IPS DF 6.9 (cell line): ENCODE results near the gene ENTR1.

Experiments used
- DNase-seq: peaks from one replicate; pipeline ENCODE4 v3.0.0-alpha.2; 2013; ENCODE audit warnings: low read depth, low spot score
- H3K27ac ChIP-seq: one replicate; pipeline ENCODE4 v1.5.1; 2013; ENCODE audit warnings: low read length, control low read depth
- H3K27me3 ChIP-seq: 2 replicates; pipeline ENCODE4 v1.6.1; 2013; ENCODE audit warnings: mild to moderate bottlenecking, low read length; ENCODE audit not compliant: control insufficient read depth, insufficient read depth
- H3K36me3 ChIP-seq: 2 replicates; pipeline ENCODE4 v1.6.1; 2013; ENCODE audit warnings: low read length; ENCODE audit not compliant: control insufficient read depth, insufficient read depth
- H3K4me1 ChIP-seq: 2 replicates; pipeline ENCODE4 v1.6.1; 2013; ENCODE audit warnings: low read length; ENCODE audit not compliant: control insufficient read depth, insufficient read depth
- H3K4me3 ChIP-seq: 2 replicates; pipeline ENCODE4 v1.5.1; 2013; ENCODE audit warnings: mild to moderate bottlenecking, low read length
- H3K9me3 ChIP-seq: 2 replicates; pipeline ENCODE4 v1.6.1; 2013; ENCODE audit warnings: low read length, inconsistent platforms; ENCODE audit not compliant: control insufficient read depth, insufficient read depth
- WGBS: extraction: QIAGEN DNeasy Blood & Tissue Kit; methylation state at CpG from one replicate; pipeline ENCODE4 v1.1.7; 2013; ENCODE audit warnings: mixed read lengths, missing lambda C conversion rate; ENCODE audit not compliant: insufficient read length, insufficient coverage; 5-methylcytosine and 5-hydroxymethylcytosine counted together

The ENTR1 gene

GRCh38 chr9:136367296-136368145 is 42.9 kb downstream of the ENTR1 start:
- WGBS = no CpG with 5 or more reads among the region's 45 CpGs
- Histone ChIP-seq H3K9me3 (no peaks in the 10 kb centered on the region), H3K27me3 (no peaks in the 10 kb centered on the region), H3K27ac (no peak overlapping the region), H3K36me3 (no peaks in the 10 kb centered on the region; the same call in 1 of the 2 replicates), H3K4me3 (no peak overlapping the region), H3K4me1 (no peaks in the 10 kb centered on the region; the same call in 1 of the 2 replicates)
- no peak for DNase-seq

- Histone ChIP-seq H3K9me3 (no peaks in the 10 kb centered on the region), H3K4me3 (no peak overlapping the region), H3K27me3 (no peaks in the 10 kb centered on the region), H3K27ac (no peak overlapping the region), H3K36me3 (no peaks in the 10 kb centered on the region; the same call in 1 of the 2 replicates), H3K4me1 (peaks cover 2% of the 10 kb centered on the region; the same call in 1 of the 2 replicates)
- DNase-seq = no peak
- WGBS = no CpG with 5 or more reads among the region's 9 CpGs
These were observed 43.6 kb downstream of the ENTR1 start for GRCh38 chr9:136366826-136367225.

- no peaks in the 10 kb centered on the region for H3K9me3 ChIP-seq
- H3K27me3 ChIP-seq = no peaks in the 10 kb centered on the region
- H3K4me1 ChIP-seq = peaks cover 2% of the 10 kb centered on the region; the same call in 1 of the 2 replicates
- H3K36me3 ChIP-seq = no peaks in the 10 kb centered on the region; the same call in 1 of the 2 replicates
- WGBS = no CpG with 5 or more reads among the region's 9 CpGs
- H3K4me3 ChIP-seq = no peak overlapping the region
- no peak overlapping the region for H3K27ac ChIP-seq
- no peak for DNase-seq
These were observed 44.6 kb downstream of the ENTR1 start for GRCh38 chr9:136365775-136366222.

GRCh38 chr9:136364942-136365774 is 45.3 kb downstream of the ENTR1 start:
- H3K4me3 ChIP-seq = no peak overlapping the region
- H3K4me1 ChIP-seq = peaks cover 2% of the 10 kb centered on the region; the same call in 1 of the 2 replicates
- H3K36me3 ChIP-seq = no peaks in the 10 kb centered on the region; the same call in 1 of the 2 replicates
- H3K27ac ChIP-seq = no peak overlapping the region
- no peaks in the 10 kb centered on the region for H3K27me3 ChIP-seq
- H3K9me3 ChIP-seq = no peaks in the 10 kb centered on the region
- DNase-seq = no peak
- WGBS = no CpG with 5 or more reads among the region's 31 CpGs

DNA sequence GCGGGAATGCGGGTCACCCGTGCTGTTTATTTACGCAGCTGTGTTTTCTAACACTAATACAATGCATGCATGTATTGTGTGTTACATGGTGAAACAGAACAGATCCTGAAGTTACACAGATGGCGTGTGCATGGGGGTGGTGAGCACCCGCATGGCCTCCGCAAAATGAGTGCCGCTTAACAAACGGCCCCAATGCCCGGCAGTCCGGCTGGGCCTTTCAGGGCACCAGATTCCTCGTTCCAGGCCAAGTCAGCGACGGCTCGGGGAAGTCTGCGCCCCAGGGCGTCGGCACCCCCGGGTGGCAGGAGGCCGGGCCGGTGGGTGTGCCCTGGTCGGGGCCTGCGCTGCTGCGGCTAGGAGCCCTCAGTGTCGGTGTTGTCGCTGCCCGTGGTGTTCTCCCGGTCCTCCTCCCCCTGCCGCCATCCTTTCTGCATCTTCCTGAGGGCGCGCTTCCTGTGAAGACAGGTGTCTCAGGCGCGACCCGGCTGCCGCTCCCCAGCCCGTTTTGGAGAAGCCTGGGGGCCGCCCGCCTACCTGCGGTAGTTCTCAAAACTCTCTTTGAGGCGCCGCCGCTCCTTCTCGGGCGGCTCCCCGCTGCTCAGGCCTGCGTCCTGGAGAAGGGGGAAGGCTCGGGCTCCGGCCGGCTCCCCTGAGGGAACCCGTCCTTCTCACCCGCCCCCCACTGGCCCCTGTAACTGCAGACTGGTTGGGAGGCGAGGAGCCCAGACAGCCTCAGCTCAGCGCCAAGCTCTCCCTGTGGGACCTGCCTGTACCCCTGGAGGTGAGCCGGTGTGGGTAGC is 46.3 kb downstream of the ENTR1 start:
- Histone ChIP-seq H3K36me3 (no peaks in the 10 kb centered on the region; the same call in 1 of the 2 replicates), H3K27me3 (no peaks in the 10 kb centered on the region), H3K9me3 (no peaks in the 10 kb centered on the region), H3K27ac (no peak overlapping the region), H3K4me1 (peaks cover 2% of the 10 kb centered on the region; the same call in 1 of the 2 replicates), H3K4me3 (no peak overlapping the region)
- WGBS = no CpG with 5 or more reads among the region's 54 CpGs
- DNase-seq = no peak

DNA sequence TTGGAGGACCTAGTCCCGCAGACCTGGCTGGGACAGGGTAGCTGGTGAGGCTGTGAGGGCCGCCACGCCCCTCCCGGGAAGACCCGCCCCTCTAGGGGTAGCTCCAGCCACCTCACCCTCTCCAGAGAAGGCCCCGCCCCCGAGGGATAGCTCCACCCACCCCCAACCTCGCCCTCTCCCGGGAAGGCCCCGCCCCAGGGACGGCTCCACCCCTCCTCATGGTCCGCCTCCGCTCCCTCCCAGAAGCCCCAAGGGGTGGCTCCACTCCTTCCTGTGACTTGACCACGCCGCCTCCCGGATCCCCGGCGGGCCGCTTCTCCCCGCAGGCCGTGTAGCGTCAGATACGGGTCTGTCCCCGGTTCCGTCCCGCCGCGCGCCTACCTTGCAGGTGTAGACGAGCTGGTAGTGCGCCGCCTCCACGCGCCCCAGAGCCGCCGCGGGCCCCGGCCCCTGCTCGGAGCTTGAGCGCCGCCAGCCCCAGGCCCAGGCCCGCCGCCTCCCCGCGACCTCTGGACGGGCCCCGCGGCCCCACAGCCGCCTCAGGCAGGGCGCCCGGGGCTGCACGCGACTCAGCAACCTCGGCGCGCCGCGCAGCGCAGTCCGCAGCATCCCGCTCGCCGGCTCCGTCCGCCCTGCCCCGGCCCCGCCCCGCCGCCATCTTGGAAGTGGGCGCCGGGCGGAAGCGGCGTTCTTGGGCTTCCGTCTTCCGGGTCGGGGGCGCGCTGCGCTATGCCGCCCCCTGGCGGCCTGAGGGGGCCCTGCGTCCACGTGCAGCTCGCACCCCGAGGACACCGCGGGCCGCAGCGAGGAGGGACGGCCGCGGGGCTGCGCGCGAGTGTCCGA is 47.1 kb downstream of the ENTR1 start, which contains the start of gene DNLZ:
Gene DNLZ (minus strand): TSS at position 639 of the 843 bp plus-strand sequence. CDS start 30 bp downstream, at position 609.
- Histone ChIP-seq H3K27ac (no peak within 1 kb of the TSS), H3K4me3 (peak within 1 kb of the TSS; percentile 86), H3K4me1 (peaks cover 2% of the 10 kb centered on the region; the same call in 1 of the 2 replicates)

GRCh38 chr9:136362450-136362784 is 48.0 kb downstream of the ENTR1 start:
- H3K9me3 ChIP-seq = no peaks in the 10 kb centered on the region
- peaks cover 2% of the 10 kb centered on the region; the same call in 1 of the 2 replicates for H3K4me1 ChIP-seq
- H3K4me3 ChIP-seq = no peak overlapping the region
- H3K36me3 ChIP-seq = no peaks in the 10 kb centered on the region; the same call in 1 of the 2 replicates
- no peak for DNase-seq
- no peaks in the 10 kb centered on the region for H3K27me3 ChIP-seq
- no peak overlapping the region for H3K27ac ChIP-seq
- WGBS = no CpG with 5 or more reads among the region's 6 CpGs

More for the DNA sequence above, 47.1 kb downstream of the ENTR1 start, which contains the start of gene DNLZ:
- no peaks in the 10 kb centered on the region for H3K9me3 ChIP-seq
- no CpG with 5 or more reads among the region's 97 CpGs for WGBS
- no peaks in the 10 kb centered on the region; the same call in 1 of the 2 replicates for H3K36me3 ChIP-seq
- peak; percentile 76 for DNase-seq
- H3K27me3 ChIP-seq = no peaks in the 10 kb centered on the region

- Histone ChIP-seq H3K36me3 (no peaks in the 10 kb centered on the region; the same call in 1 of the 2 replicates), H3K27me3 (no peaks in the 10 kb centered on the region), H3K4me1 (peaks cover 2% of the 10 kb centered on the region; the same call in 1 of the 2 replicates), H3K4me3 (no peak overlapping the region), H3K9me3 (no peaks in the 10 kb centered on the region), H3K27ac (no peak overlapping the region)
- no peak for DNase-seq
- whole genome bisulfite sequencing = no CpG with 5 or more reads among the region's 26 CpGs
These were observed 48.5 kb downstream of the ENTR1 start for GRCh38 chr9:136361754-136362449.
